Hepatocyte (in vitro differentiated cells): ENCODE results near the gene FGFR3.

ENCODE experiments used
- CTCF ChIP-seq: fragments of 200-600 bp; sonication (generic); IDR thresholded peaks from 2 replicates; pipeline ENCODE4 v1.5.1; 2016; ENCODE audit warnings: antibody characterized with exemption, mild to moderate bottlenecking; ENCODE audit not compliant: poor library complexity
- EZH2 ChIP-seq: fragments of 200-600 bp; sonication (generic); IDR thresholded peaks from 2 replicates; pipeline ENCODE4 v1.6.1; 2016; ENCODE audit warnings: antibody characterized with exemption, mild to moderate bottlenecking, borderline replicate concordance
- EZH2phosphoT487 ChIP-seq: fragments of 200-600 bp; sonication (generic); IDR thresholded peaks from one replicate; pipeline ENCODE4 v1.6.1; 2018; ENCODE audit warnings: antibody characterized with exemption, mild to moderate bottlenecking, low read depth, moderate library complexity; ENCODE audit not compliant: unreplicated experiment, severe bottlenecking

- TF ChIP-seq CTCF (no peak), EZH2phosphoT487 (no peak), EZH2 (no peak)
Measured at GRCh38 chr4:1784789-1785591, 8.1 kb upstream of the FGFR3 start.
